ENCODE data around the gene CELF4.

GRCh38 chr18:37570336-37570930 lies 4.8 kb upstream of the CELF4 start:
- TF ChIP-seq CTCF (conservative IDR thresholded peaks at IDR 0.05; ENCODE audit: low read depth, low read length) (no peak), POLR2A (IDR thresholded peaks at IDR 0.05; ENCODE audit: low read depth, low read length) (no peak), NFE2L2 (IDR thresholded peaks at IDR 0.05; ENCODE audit: low read depth, low read length) (no peak), MXI1 (IDR thresholded peaks at IDR 0.05; ENCODE audit: borderline replicate concordance, low read depth, low read length) (no peak)
- TF ChIP-seq, protein P1, sequence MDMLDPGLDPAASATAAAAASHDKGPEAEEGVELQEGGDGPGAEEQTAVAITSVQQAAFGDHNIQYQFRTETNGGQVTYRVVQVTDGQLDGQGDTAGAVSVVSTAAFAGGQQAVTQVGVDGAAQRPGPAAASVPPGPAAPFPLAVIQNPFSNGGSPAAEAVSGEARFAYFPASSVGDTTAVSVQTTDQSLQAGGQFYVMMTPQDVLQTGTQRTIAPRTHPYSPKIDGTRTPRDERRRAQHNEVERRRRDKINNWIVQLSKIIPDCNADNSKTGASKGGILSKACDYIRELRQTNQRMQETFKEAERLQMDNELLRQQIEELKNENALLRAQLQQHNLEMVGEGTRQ (IDR thresholded peaks at IDR 0.05; ENCODE audit: low read depth, low read length): no peak
